Ectodermal cell (in vitro differentiated cells): Measurements from ENCODE around the gene SLC9C2.
"Not testable (repeated sequence)": the region's sequence is repeated elsewhere in the genome, so short reads cannot be mapped to it uniquely, and the experiment has no call there.

Experiments
- H3K27ac ChIP-seq: 2 replicates; pipeline ENCODE4 v1.7.0; 2013; ENCODE audit warnings: mild to moderate bottlenecking, low read depth, low read length; ENCODE audit not compliant: insufficient read depth, poor library complexity, severe bottlenecking
- H3K27me3 ChIP-seq: 2 replicates; pipeline ENCODE4 v1.7.0; 2013; ENCODE audit warnings: mild to moderate bottlenecking, low read length; ENCODE audit not compliant: insufficient read depth, control insufficient read depth, poor library complexity, severe bottlenecking
- H3K36me3 ChIP-seq: one replicate; pipeline ENCODE4 v1.7.0; 2013; ENCODE audit warnings: low read length; ENCODE audit not compliant: control insufficient read depth, insufficient read depth
- H3K4me1 ChIP-seq: one replicate; pipeline ENCODE4 v1.7.0; 2013; ENCODE audit warnings: low read length; ENCODE audit not compliant: control insufficient read depth, insufficient read depth
- H3K4me3 ChIP-seq: 2 replicates; pipeline ENCODE4 v1.7.0; 2013; ENCODE audit warnings: low read depth, low read length, control low read depth; ENCODE audit not compliant: insufficient read depth
- H3K9me3 ChIP-seq: 2 replicates; pipeline ENCODE4 v1.7.0; 2013; ENCODE audit warnings: mild to moderate bottlenecking, low read length, moderate library complexity; ENCODE audit not compliant: control insufficient read depth
- WGBS, 2 experiments: methylation state at CpG; one replicate each; pipeline ENCODE4 v1.1.7; 2013; ENCODE audit warnings: missing lambda C conversion rate in 2 of 2; 5-methylcytosine and 5-hydroxymethylcytosine counted together

The SLC9C2 gene

GRCh38 chr1:173462666-173463065 lies 140.2 kb downstream of the SLC9C2 start:
- not testable (repeated sequence) for H3K27ac ChIP-seq, H3K27me3 ChIP-seq, H3K4me1 ChIP-seq, H3K9me3 ChIP-seq, H3K4me3 ChIP-seq, H3K36me3 ChIP-seq
- 85 to 96% methylated on average over 2 of the region's 2 CpGs for WGBS, 2 experiments

GRCh38 chr1:173459885-173460284 lies 143.0 kb downstream of the SLC9C2 start:
- Histone ChIP-seq H3K36me3 (peaks cover 4% of the 10 kb centered on the region), H3K27me3 (no peaks in the 10 kb centered on the region), H3K27ac (no peak overlapping the region), H3K4me3 (no peak overlapping the region), H3K9me3 (no peaks in the 10 kb centered on the region), H3K4me1 (no peaks in the 10 kb centered on the region)
- 85 to 89% methylated on average over 4 of the region's 4 CpGs for WGBS, 2 experiments

- no peak overlapping the region for H3K27ac ChIP-seq
- WGBS, 2 experiments = 67 to 82% methylated on average over 2 to 4 of the region's 4 CpGs
- H3K4me3 ChIP-seq = no peak overlapping the region
- H3K9me3 ChIP-seq = no peaks in the 10 kb centered on the region
- no peaks in the 10 kb centered on the region for H3K27me3 ChIP-seq
- no peaks in the 10 kb centered on the region for H3K4me1 ChIP-seq
- H3K36me3 ChIP-seq = peaks cover 3% of the 10 kb centered on the region
Measured at GRCh38 chr1:173454966-173455524, 147.8 kb downstream of the SLC9C2 start.

DNA sequence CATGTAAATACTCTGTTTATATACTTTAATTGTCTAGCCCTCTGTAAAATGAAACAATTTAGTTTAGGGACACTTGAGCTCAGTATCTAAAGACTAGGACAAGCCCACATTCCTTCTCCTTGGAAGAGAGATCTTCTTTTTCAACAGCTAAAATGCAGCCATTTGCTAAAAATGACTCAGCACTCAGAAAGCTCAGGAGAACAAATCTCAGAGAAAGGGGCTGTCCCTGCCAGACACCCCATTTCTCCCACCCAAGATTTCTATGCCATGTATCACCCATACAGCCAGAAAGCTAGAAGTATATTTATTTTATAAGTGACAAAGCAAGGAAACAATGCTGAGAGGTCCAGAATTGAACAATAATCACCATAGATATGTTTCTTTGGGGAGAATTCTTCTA lies 148.9 kb downstream of the SLC9C2 start:
- Histone ChIP-seq H3K9me3 (no peaks in the 10 kb centered on the region), H3K4me3 (no peak overlapping the region), H3K4me1 (no peaks in the 10 kb centered on the region), H3K27ac (no peak overlapping the region), H3K27me3 (no peaks in the 10 kb centered on the region), H3K36me3 (no peaks in the 10 kb centered on the region)

DNA sequence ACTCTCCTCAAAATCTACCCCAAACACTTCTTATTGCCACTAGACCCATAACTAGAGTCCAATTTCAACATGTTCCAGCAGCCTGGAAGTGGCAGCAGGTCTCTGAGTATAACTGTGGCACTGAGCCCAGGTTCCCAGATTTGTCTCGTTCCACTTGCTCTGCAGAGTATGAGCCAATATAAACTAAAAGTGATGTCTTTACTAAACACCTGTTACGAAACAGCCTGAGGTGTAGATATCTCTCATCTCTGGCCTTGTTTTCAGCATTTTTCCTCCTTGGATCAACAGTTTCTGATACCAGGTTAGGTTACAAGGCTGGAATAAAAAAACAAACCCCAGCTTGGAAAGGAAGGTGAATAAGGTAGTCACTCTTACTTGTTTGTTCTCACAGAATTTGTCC lies 150.9 kb downstream of the SLC9C2 start:
- Histone ChIP-seq H3K4me3 (no peak overlapping the region), H3K4me1 (no peaks in the 10 kb centered on the region), H3K36me3 (no peaks in the 10 kb centered on the region), H3K9me3 (no peaks in the 10 kb centered on the region), H3K27me3 (no peaks in the 10 kb centered on the region), H3K27ac (no peak overlapping the region)
- 92 to 97% methylated on average over 2 of the region's 2 CpGs for WGBS, 2 experiments
